ENCODE data around the gene ALG12. TPM values are rescaled to one million over a fixed set of nuclear protein-coding genes. Genes with fewer than 3 reads are reported as not detected.

ALG12 gene
- total and polyA plus RNA-seq, 2 of the 13 experiments (the other 11 are each of a cell fraction or from before 2014, with no cell fraction given), result 7.8 to 15.8 TPM

- TF ChIP-seq SSRP1 (CRISPR knock-in tag; IDR thresholded peaks at IDR 0.05) (peak; percentile 67; the same call in 1 of the 2 replicates), ZC3H4 (CRISPR knock-in tag; IDR thresholded peaks at IDR 0.05; ENCODE audit: borderline replicate concordance) (0 out of 2 replicates have a peak, but pooled peaks have one; percentile 28), TFAP4 (IDR thresholded peaks at IDR 0.05; ENCODE audit: borderline replicate concordance, low read depth) (peak; percentile 55; the same call in 1 of the 2 replicates), CEBPB (IDR thresholded peaks at IDR 0.05; ENCODE audit: borderline replicate concordance, low read depth, low read length) (no peak), TRIM24 (CRISPR knock-in tag; IDR thresholded peaks at IDR 0.05) (peak; percentile 34; the same call in 1 of the 2 replicates), AGO1 (IDR thresholded peaks at IDR 0.05; ENCODE audit: low read depth, low read length, poor library complexity, severe bottlenecking) (peak; percentile 42), KMT2A (CRISPR knock-in tag; IDR thresholded peaks at IDR 0.05) (no peak), MIER3 (CRISPR knock-in tag; IDR thresholded peaks at IDR 0.05; ENCODE audit: borderline replicate concordance) (0 out of 2 replicates have a peak, but pooled peaks have one; percentile 1), RFXANK (CRISPR knock-in tag; IDR thresholded peaks at IDR 0.05) (0 out of 2 replicates have a peak, but pooled peaks have one; percentile 4), ZGPAT (CRISPR knock-in tag; IDR thresholded peaks at IDR 0.05) (0 out of 2 replicates have a peak, but pooled peaks have one; percentile 21), DNMT1 (CRISPR knock-in tag; IDR thresholded peaks at IDR 0.05) (peak; percentile 71; the same call in 1 of the 2 replicates), ZNF629 (CRISPR knock-in tag; conservative IDR thresholded peaks at IDR 0.05) (no peak), ZNF430 (CRISPR knock-in tag; IDR thresholded peaks at IDR 0.05) (0 out of 2 replicates have a peak, but pooled peaks have one; percentile 18), CSRNP1 (CRISPR knock-in tag; IDR thresholded peaks at IDR 0.05) (peak; percentile 65; the same call in 1 of the 2 replicates), SPEN (CRISPR knock-in tag; IDR thresholded peaks at IDR 0.05; ENCODE audit: low read depth) (peak; percentile 46), ZNF780A (CRISPR knock-in tag; IDR thresholded peaks at IDR 0.05) (no peak), NCOA5 (CRISPR knock-in tag; IDR thresholded peaks at IDR 0.05) (no peak), RFX1 (IDR thresholded peaks at IDR 0.05) (no peak), ZBTB10 (CRISPR knock-in tag; IDR thresholded peaks at IDR 0.05; ENCODE audit: borderline replicate concordance) (0 out of 2 replicates have a peak, but pooled peaks have one; percentile 42), RNF219 (CRISPR knock-in tag; IDR thresholded peaks at IDR 0.05) (0 out of 2 replicates have a peak, but pooled peaks have one; percentile 20), TAF15 (IDR thresholded peaks at IDR 0.05; ENCODE audit: low read depth, low read length, poor library complexity, severe bottlenecking) (no peak)
Measured at GRCh38 chr22:49966041-49966773, 48.0 kb upstream of the ALG12 start (continued).
